Femur (tissue), 1 donor: ENCODE results near the gene PTPN7.
A peak's percentile ranks its signal among the peaks of the same experiment; 100 is the strongest.
"Not testable (repeated sequence)": the region's sequence is repeated elsewhere in the genome, so short reads cannot be mapped to it uniquely, and the experiment has no call there.

Experiments used
- DNase-seq: peaks from one replicate; pipeline ENCODE4 v3.0.0-alpha.2; 2017

PTPN7 gene

DNA sequence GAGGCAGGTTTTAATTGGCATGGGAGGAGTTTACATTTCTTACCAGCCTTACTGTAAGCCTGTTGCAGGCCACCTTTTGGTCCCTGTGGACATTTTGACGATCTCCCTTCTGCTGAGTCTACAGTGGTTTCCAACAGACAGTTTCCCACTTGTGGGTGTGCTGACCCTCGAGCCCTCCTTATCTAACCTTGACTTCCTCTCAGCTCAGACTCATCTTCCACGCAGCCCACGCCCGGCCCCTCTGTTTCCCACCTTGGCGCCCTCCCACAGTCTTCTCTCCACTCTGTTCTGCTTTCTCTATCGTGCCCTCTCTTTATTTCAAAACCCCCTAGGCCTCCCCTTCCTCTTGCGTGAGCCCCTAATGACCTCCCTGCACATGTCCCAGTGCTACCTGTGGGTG, 9.8 kb downstream of the PTPN7 start:
- no peak for DNase-seq

DNA sequence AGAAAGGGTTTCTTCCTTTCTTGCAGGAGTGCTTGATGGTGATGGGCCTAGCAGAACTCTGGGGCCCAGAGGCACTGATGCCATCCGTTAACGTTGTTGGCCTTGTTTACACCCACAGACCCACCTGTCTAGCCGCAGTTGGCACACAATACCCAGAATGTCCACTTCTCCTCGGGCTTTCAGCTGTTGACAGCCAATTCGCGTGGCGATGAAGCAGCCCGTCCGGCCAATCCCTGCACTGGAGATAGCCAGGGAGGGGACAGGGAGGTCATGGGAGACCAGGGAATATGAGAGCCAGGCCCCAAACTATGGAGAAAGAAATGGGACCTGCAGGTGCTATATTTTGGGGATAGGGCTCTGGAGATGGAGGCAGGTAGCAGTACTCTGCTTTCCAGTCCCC, 10.2 kb downstream of the PTPN7 start:
- DNase-seq: no peak

DNA sequence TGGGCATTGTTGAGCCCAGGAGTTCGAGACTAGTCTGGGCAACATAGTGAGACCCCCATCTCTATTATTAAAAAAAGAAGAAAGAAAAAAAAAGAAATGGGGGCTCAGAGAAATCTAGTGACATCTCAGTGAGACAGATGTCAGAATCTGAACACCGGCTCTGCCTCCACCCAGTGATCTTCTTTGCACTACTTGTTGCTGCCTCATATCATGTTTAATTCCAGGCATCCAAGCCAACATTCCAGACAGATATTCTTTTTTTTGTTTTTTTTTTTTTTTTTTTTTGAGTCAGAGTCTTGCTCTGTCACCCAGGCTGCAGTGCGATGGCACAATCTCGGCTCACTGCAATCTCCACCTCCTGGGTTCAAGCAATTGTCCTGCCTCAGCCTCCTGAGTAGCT, 10.8 kb downstream of the PTPN7 start:
- DNase-seq: no peak

DNA sequence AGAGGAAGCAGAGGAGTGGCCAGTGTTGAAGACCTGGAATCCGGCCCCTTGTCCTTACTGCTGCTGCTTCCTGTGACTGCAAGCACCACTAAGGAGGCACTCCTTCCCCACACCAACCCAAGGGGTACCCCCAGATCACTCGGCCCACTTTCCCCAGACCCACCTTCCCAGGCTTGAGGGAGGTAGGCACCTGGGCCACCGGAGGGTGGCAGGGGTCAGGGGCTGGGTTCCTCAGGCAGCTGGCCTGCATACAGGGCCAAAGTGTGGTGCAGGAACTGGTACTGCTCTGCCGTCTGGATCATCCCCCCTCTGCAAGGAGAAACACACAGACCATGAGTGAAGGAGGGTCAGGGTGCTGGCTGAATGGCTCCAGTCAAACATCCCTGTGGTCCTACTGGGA, 12.0 kb downstream of the PTPN7 start:
- DNase-seq: no peak

- DNase-seq: no peak
Measured at GRCh38 chr1:202146993-202147392, 13.4 kb downstream of the PTPN7 start.

GRCh38 chr1:202146279-202146678, 14.1 kb downstream of the PTPN7 start:
- no peak for DNase-seq

DNA sequence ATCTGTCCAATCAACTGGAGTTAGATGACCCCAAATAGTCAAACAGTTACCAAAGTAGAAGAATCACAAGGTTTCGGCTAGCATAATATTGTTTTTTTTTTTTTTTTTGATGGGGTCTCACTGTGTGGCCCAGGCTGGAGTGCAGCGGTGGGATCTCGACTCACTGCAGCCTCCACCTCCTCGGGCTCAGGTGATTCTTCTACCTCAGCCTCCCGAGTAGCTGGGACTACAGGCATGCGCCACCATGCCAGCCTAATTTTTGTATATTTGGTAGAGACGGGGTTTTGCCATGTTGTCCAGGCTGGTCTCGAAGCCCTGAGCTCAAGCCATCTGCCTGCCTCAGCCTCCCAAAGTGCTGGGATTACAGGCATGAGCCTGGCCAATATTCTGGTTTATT, 14.7 kb downstream of the PTPN7 start:
- DNase-seq: not testable (repeated sequence)

- DNase-seq: no peak
Measured at GRCh38 chr1:202145068-202145743, 15.2 kb downstream of the PTPN7 start.

- peak; percentile 84 for DNase-seq
Measured at GRCh38 chr1:202144402-202145067, 15.9 kb downstream of the PTPN7 start, which contains the start of gene ARL8A. Gene ARL8A (minus strand): TSS chr1:202144737. CDS start chr1:202144572, 165 bp downstream.

DNA sequence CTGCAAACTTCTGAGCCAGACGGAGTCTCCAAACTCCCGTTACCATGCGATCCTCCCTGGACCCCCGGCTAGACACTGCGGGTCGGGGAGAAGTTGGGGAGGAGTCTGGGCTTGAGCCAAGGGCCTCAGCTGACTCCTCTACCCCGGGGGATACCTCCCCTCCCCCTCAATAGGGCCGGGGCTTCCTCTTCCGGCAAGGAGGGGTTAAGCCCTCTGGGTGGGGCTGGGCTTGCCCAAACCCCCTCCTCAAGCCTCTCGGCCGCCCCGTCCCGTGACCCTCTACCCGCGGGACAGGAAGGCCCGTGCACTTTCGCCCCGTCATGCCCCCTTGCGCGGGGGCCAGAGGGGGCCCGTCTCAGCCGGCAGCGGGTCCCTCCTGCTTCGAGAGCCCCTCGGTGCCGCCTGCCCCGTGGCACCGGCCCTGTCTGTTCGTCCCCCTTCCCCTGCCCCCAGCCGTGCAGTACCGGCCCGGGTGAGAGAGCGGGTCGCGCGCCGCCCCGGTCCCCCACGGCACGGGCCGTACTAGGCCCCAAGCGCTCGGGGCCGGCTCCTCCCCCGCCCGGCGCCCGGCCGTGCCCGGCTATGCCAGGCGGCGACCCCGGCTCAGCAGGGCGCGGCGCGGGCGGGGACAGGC, 16.5 kb downstream of the PTPN7 start:
- peak; percentile 66 for DNase-seq

DNA sequence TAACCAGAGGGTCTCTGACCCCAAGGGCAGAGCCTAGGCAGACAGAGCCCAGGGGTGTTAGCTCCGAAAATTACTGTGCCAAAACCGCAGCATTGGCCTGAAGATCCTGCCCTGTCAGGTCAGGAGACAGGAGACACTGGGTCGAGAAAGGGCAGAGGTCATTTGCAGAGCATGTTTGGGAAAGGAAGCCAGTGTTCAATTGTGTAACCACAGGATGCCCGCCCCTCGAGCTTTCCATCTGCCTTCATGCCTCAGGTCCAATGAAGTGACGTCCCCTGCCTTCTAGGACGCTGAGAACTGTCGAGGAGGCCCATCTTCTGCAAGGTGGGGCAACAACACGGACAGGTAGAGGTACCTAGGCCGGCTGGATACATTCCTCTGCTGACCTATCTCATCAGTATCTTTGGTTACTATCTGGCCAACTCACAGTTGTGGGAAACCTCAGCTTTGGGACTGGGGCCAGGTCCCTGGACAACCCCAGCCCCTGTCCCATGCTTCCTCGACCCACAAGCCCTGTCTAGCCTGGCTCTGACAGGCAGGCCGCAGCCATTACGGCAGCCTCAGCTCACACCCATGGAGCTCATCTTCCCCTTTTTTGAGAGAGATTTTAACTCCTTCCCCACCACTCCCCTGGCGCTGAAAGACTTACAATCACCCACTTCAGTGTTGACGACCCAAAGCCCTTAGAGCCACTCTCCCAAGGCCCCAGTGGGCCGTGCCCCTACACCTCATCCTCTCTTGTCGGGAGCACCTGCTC, 17.2 kb downstream of the PTPN7 start:
- DNase-seq: no peak

- not testable (repeated sequence) for DNase-seq
Measured at GRCh38 chr1:202141468-202141867, 18.9 kb downstream of the PTPN7 start.

DNA sequence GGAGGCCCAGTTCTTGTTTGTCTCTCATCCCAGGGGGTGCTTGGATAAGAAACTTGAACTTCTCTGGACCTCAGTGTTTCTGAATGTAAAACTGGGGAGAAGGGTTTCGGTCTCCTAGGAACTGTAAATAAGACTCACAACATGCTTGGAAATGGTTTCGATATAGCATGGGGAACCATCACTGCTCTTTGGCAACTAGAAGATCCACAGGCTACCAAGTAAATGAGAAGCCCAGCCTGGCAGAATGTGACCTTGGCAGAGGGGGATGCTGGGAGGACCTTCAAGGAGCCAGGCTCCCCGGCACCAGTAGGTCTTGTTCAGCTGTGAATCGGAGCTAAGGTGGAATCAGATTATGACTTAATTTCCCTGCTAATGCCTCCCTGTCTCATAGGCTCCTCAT, 19.6 kb downstream of the PTPN7 start:
- no peak for DNase-seq

GRCh38 chr1:202135221-202135721, 25.1 kb downstream of the PTPN7 start:
- no peak for DNase-seq

- no peak for DNase-seq
Measured at GRCh38 chr1:202134645-202135172, 25.7 kb downstream of the PTPN7 start.

- no peak for DNase-seq
Measured at GRCh38 chr1:202133989-202134388, 26.4 kb downstream of the PTPN7 start.

DNA sequence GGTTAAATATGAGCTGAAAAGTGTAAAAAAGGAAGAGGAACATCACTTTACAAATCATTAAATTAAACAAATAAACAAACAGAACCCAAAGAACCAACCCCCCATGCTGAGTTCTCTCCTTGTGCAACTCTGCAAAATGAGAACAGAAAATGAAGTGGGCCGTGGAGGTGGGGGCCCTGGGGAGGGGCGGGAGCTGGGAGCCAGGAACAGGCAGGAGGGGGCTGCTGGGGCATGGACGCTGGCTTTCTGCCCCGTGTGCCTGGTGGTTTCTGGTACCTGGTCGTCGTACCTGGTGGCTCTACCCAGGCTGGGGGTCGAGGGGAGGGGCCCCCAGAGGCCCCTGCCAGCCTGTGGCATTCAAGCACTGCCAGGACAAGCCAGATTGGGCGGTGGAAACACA, 26.9 kb downstream of the PTPN7 start:
- DNase-seq: no peak

DNA sequence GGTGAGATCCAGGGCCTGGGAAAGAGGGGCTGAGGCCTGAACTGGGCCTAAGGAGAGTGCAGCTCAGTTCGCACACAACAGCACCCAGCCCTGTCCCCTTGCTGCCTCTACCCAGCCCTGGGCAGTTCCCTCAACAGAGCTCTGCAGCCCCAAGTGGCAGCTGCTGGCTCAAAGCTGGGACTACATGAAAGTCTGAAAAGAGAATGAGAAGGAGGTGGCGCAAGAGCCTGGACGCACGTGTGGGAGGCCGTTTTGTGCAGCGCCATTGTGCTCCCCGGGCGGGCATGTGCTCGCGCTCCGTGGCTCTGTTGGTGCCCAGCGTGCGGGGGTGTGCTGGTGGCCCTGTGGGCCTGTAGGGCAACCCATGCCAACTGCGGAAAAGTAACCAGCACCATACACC, 27.4 kb downstream of the PTPN7 start:
- no peak for DNase-seq

DNA sequence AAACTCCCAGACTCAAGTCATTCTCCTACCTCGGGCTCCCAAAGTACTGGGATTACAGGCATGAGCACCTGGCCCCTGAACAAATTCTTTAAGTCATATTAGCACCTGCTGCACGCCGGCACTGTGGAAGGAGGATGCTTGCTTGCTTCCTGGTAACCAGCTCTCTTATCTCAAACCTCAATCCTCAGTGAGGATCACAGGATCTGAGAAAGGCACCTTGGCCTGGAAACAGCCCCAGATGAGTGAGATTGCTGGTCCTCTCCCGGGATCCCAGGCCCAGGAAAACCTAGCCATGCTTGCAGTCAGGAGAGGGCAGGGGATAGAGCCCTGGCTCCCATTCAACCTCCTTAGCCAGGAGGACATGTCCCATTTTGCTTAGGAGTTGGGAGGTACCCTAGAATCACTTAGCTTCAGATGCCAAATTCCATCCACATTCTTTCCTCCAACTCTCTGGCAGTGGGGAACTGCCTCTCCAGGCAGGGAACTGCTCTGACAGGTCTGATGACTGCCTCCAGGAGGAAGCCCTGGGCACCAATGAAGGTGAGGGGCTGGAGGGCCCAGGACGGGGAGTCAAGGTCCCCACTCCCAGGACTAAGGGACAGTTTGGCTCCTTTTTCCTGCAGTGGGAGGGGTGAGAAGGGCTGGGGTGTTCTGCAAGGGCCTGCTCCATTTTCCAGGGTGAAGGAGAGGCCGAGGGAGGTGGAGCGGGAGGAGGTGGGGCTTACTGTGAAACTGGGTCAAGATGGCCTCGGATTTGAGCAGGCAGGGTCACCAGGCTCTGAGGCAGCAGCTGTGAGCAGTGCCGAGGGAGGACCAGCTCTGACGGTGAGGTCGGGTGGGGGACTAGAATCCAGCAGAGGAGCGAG, 28.2 kb downstream of the PTPN7 start:
- no peak for DNase-seq

DNA sequence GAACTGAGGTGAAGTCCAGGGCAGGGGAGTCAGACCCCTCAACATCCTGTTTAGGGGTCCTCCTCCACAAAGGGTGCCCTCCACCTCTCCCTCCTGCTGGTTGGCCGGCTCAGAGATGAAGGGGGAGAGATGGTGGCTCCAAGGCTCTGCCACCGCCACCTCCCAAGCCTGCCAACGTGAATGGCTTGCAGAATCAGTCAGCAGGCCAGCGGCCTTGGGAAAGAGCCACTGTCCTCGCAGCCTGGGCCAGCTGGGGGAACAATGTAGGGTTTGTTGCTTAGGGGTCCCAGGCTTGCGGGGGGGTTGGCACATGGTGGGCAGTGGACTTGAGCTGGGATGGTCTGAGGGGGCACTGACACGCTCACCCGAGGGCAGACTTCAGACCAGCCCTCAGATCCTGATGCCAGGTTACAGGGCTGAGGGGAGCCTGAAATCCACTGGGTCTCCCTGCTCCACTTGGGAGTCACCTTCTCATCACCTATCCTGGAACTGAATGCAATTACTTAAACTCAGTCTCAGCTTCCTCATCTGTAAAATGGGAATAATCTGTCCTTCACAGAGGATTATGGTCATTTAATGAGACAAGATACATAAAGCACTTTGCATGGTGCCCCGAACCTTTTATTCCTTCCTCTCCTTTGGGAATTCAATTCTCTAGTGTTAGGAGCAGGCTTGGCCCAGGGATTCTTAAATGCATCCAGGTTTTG, 29.4 kb downstream of the PTPN7 start:
- DNase-seq: no peak

- no peak for DNase-seq
Measured at GRCh38 chr1:202130297-202130721, 30.1 kb downstream of the PTPN7 start.
